Measurements from ENCODE around the gene UBAP2L. TPM values are rescaled to one million over a fixed set of nuclear protein-coding genes. Genes with fewer than 3 reads are reported as not detected.

The UBAP2L gene
- polyA plus RNA-seq, 1 donor (not counting 4 experiments of a cell fraction or from before 2014, with no cell fraction given): 198 TPM

- DNase-seq (ENCODE audit: low read depth, low spot score) (no peak), FAIRE-seq (no peak)
- H3K9me3 ChIP-seq (ENCODE audit: control insufficient read depth, low read depth, low read length): no peaks in the 10 kb centered on the region
- no peak overlapping the region for H3K27ac ChIP-seq (ENCODE audit: control insufficient read depth, insufficient read depth, low read length)
- no peaks in the 10 kb centered on the region for H4K20me1 ChIP-seq (ENCODE audit: control insufficient read depth, extremely low read depth, insufficient read depth, low read length)
- no peak overlapping the region for H3K4me2 ChIP-seq (ENCODE audit: control insufficient read depth, extremely low read depth, insufficient read depth, low read depth, low read length)
- H3K9ac ChIP-seq (ENCODE audit: control insufficient read depth, extremely low read depth, insufficient read depth, low read length): no peak overlapping the region
- no peaks in the 10 kb centered on the region for H3K9me1 ChIP-seq (ENCODE audit: control insufficient read depth, extremely low read depth, insufficient read depth, low read length)
- TF ChIP-seq CTCF (optimal IDR thresholded peaks at IDR 0.05 in 1 of 3, IDR thresholded peaks at IDR 0.05 in 1 of 3, conservative IDR thresholded peaks at IDR 0.05 in 1 of 3; ENCODE audit: extremely low read depth in 1 of 3, insufficient read depth in 2 of 3, low read length in 3 of 3) (no peak), EZH2 (IDR thresholded peaks at IDR 0.05; ENCODE audit: low read length) (no peak)
- dilution Hi-C loops (cut with MboI; ENCODE audit: extremely low pct_ligation_motif_present, low sequenced_read_pairs): no loop called here
- H3K36me3 ChIP-seq (ENCODE audit: control insufficient read depth in 2 of 2, extremely low read depth in 1 of 2, insufficient read depth in 2 of 2, low read length in 2 of 2): no peaks in the 10 kb centered on the region
- no peaks in the 10 kb centered on the region for H3K79me2 ChIP-seq (ENCODE audit: control insufficient read depth, insufficient read depth, low read length)
- H2AFZ ChIP-seq (ENCODE audit: control insufficient read depth, low read length): no peak overlapping the region
- no peaks in the 10 kb centered on the region for H3K27me3 ChIP-seq (ENCODE audit: control insufficient read depth, extremely low read depth, insufficient read depth, low read length)
- H3K4me1 ChIP-seq (ENCODE audit: control insufficient read depth, extremely low read depth, insufficient read depth, low read length): peaks cover 9% of the 10 kb centered on the region
- no peak overlapping the region for H3K4me3 ChIP-seq (ENCODE audit: control insufficient read depth in 2 of 3, extremely low read depth in 1 of 3, insufficient read depth in 2 of 3, low read depth in 1 of 3, low read length in 3 of 3)
Observed at GRCh38 chr1:154318386-154318785, 97.6 kb downstream of the UBAP2L start.

Small RNA genes within 50 kb of the gene (small RNA-seq; reads per million reads assigned to genes)
- 0.13 to 13.3 (median 3.3) reads per million in 3 experiments for gene MIR190B (ENCODE audit: insufficient read length in 3 of 3, low read depth in 3 of 3, low replicate concordance in 1 of 3)
- gene RF00273 (ENCODE audit: insufficient read length in 3 of 3, low read depth in 3 of 3, low replicate concordance in 1 of 3): 0 reads per million in 3 experiments
- 0 reads per million in 3 experiments for gene RNU6-121P (ENCODE audit: insufficient read length in 3 of 3, low read depth in 3 of 3, low replicate concordance in 1 of 3)
- 0 reads per million in 3 experiments for gene RNU6-239P (ENCODE audit: insufficient read length in 3 of 3, low read depth in 3 of 3, low replicate concordance in 1 of 3)
- gene SNORA58B (ENCODE audit: insufficient read length in 3 of 3, low read depth in 3 of 3, low replicate concordance in 1 of 3): 0 reads per million in 3 experiments

Other genes with a start within 250 kb of the UBAP2L start
- 71.7 to 86.8 TPM (median 83.4 TPM) in 3 replicates for gene JTB, start 243.3 kb upstream of the UBAP2L start, polyA plus RNA-seq
- gene RAB13, start 234.6 kb upstream of the UBAP2L start, polyA plus RNA-seq: 38.3 to 87.1 TPM (median 69.8 TPM) in 3 replicates
- gene RPS27, start 230.2 kb upstream of the UBAP2L start, polyA plus RNA-seq: 3,237 to 6,680 TPM (median 5,112 TPM) in 3 replicates
- 0.01 TPM in 1 of 3 replicates, not detected in the others for gene NUP210L, start 65.9 kb upstream of the UBAP2L start, polyA plus RNA-seq
- 294 to 691 TPM (median 585 TPM) in 3 replicates for gene TPM3, start 28.9 kb upstream of the UBAP2L start, polyA plus RNA-seq
- gene CFAP141, start 14.6 kb upstream of the UBAP2L start, polyA plus RNA-seq: not detected in 3 replicates
- 90.8 to 126 TPM (median 110 TPM) in 3 replicates for gene HAX1, start 51.7 kb downstream of the UBAP2L start, polyA plus RNA-seq
- 0.85 to 1.8 TPM (median 1.2 TPM) in 3 replicates for gene AQP10, start 100.1 kb downstream of the UBAP2L start, polyA plus RNA-seq
- 9.5 to 16.2 TPM (median 12.5 TPM) in 3 replicates for gene ATP8B2, start 104.6 kb downstream of the UBAP2L start, polyA plus RNA-seq
- 12.6 to 24.1 TPM (median 15.9 TPM) in 3 replicates for gene IL6R, start 184.4 kb downstream of the UBAP2L start, polyA plus RNA-seq

Data from keratinocyte (primary cell).